Amniotic stem cell (primary cell): ENCODE measurements around the gene AEBP1.
A peak's percentile ranks its signal among the peaks of the same experiment; 100 is the strongest.
"Not testable (repeated sequence)": the region's sequence is repeated elsewhere in the genome, so short reads cannot be mapped to it uniquely, and the experiment has no call there.

Experiments used
- DNase-seq: peaks from one replicate; lab custom pipeline; 2025; lab: John Stamatoyannopoulos, UW

Gene AEBP1

GRCh38 chr7:44119829-44120380 is 15.8 kb downstream of the AEBP1 start:
- DNase-seq = no peak

- DNase-seq = no peak
These were observed 16.2 kb downstream of the AEBP1 start for GRCh38 chr7:44120395-44120794.

GRCh38 chr7:44121761-44122420 is 17.7 kb downstream of the AEBP1 start:
- DNase-seq = no peak

GRCh38 chr7:44122529-44122928 is 18.4 kb downstream of the AEBP1 start:
- no peak for DNase-seq

- DNase-seq = peak; percentile 93
These were observed 19.3 kb downstream of the AEBP1 start, which contains the start of gene POLD2 for GRCh38 chr7:44123190-44124003. Gene POLD2, minus strand, starts transcription at chr7:44123548. Its CDS starts 1,495 bp downstream, at chr7:44122053.

- DNase-seq = no peak
These were observed 20.7 kb downstream of the AEBP1 start for GRCh38 chr7:44124822-44125202.

- DNase-seq = not testable (repeated sequence)
These were observed 22.4 kb downstream of the AEBP1 start for GRCh38 chr7:44126574-44126973.

- DNase-seq = no peak
These were observed 23.0 kb downstream of the AEBP1 start for GRCh38 chr7:44127161-44127560.

- DNase-seq = no peak
These were observed 24.8 kb downstream of the AEBP1 start for GRCh38 chr7:44128721-44129582.

- no peak for DNase-seq
These were observed 27.3 kb downstream of the AEBP1 start for GRCh38 chr7:44131173-44132029.

GRCh38 chr7:44132039-44132438 is 27.9 kb downstream of the AEBP1 start:
- DNase-seq = no peak

- no peak for DNase-seq
These were observed 29.1 kb downstream of the AEBP1 start for GRCh38 chr7:44133295-44133694.

- no peak for DNase-seq
These were observed 30.9 kb downstream of the AEBP1 start for GRCh38 chr7:44134943-44135628.

- no peak for DNase-seq
These were observed 32.6 kb downstream of the AEBP1 start for GRCh38 chr7:44136731-44137130.

GRCh38 chr7:44138698-44139097 is 34.6 kb downstream of the AEBP1 start:
- DNase-seq = no peak

GRCh38 chr7:44139311-44140010 is 35.3 kb downstream of the AEBP1 start:
- DNase-seq = no peak

- no peak for DNase-seq
These were observed 36.2 kb downstream of the AEBP1 start for GRCh38 chr7:44140341-44140740.

- no peak for DNase-seq
These were observed 37.2 kb downstream of the AEBP1 start, which contains the start of gene MYL7 for GRCh38 chr7:44141221-44141850. Gene MYL7, minus strand, starts transcription at chr7:44141332. Its CDS starts 27 bp downstream, at chr7:44141305.

- no peak for DNase-seq
These were observed 37.9 kb downstream of the AEBP1 start for GRCh38 chr7:44142028-44142427.
